ENCODE results near the gene DAB1.

The DAB1 gene

GRCh38 chr1:57020216-57020615 is 403.6 kb downstream of the DAB1 start:
- no peak for DNase-seq (ENCODE audit: low spot score)

DNA sequence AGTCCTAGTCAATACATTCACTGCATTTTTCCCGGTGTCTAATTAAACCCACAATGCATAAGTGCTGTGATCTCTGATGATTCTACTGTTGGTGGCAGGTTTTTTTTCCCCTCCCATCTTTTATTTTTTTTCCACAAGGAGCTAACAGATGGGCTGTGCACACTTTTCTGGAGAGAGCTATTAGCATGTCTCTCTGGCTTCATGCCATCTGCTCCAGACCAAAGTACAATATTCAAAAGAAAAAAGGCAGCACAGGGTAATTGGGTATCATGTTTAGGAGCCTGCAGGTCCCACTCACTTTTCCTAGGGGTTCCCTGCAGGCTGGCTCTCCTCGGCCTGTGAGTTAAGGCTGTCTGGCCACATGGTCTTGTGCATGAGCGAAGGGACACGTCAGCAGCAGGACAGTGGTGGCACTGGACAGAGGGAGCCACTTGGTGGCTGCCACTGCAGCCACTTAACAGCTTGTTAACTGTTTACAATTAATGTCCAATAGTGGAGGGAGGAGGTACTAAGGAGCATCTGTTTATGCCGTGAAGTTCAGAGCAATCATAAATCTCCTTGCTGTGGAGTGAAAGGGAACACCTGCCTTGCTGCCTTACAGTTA is 404.5 kb downstream of the DAB1 start:
- no peak for DNase-seq (ENCODE audit: low spot score)

- no peak for DNase-seq (ENCODE audit: low spot score)
Measured at GRCh38 chr1:57018119-57018518, 405.7 kb downstream of the DAB1 start.

DNA sequence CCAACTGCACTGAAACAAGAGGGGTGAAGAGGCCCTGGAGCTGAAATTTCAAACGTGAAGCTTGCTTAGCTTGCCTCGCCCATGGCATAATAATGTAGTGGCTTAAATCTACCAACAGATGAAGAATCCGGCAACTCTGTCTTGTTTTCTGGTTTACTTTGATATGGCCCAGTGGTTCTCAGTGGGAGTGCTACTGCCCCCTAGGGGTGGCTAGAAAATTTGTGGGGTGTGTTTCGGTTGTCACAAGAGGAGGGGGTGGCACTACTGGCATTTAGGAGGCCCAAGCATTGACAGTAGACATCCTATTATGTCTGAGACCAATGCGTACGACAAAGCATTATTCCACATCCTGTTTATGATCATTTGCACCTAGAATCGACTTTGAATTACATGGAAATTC is 406.1 kb downstream of the DAB1 start:
- DNase-seq (ENCODE audit: low spot score), result no peak

DNA sequence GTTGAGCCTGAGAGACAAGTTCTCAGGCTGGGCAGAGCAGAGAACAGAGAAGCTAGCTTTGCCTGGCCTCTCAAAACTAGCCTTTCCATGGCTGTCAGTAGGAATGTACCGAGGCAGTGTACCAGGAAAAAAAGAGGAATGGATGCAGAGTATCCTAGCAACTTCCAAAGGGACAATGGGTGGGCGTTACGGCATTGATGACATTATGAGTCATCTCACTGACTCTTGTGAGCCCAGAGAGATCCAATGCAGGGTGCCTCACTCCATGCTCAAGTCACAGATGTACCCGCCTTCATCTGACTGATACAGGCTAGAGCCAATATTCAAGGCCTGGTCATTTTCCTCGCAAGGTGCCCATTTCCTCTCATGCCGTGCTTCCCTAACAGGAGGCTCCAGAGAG is 406.7 kb downstream of the DAB1 start:
- DNase-seq (ENCODE audit: low spot score), result no peak

- DNase-seq (ENCODE audit: low spot score), result no peak
Measured at GRCh38 chr1:57015071-57015470, 408.8 kb downstream of the DAB1 start.

DNA sequence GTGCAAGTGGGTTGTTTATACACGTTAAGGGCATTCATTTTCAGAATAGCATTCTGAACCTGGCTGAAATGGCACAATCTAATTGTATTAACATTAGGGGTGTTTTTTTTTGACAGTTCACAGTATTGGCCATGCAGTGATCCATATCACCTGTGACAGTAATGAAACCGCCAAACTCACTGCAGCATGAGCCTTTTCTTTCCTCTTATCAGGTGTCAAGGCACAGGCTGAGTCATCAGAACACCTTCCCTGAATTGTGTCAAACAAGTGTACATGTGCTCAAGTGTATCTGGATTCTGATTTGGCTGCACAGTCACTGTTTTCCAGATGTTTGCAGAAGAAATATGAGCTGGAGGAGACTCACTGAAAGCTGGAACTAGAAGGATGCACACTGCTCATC is 410.3 kb downstream of the DAB1 start:
- no peak for DNase-seq (ENCODE audit: low spot score)

DNA sequence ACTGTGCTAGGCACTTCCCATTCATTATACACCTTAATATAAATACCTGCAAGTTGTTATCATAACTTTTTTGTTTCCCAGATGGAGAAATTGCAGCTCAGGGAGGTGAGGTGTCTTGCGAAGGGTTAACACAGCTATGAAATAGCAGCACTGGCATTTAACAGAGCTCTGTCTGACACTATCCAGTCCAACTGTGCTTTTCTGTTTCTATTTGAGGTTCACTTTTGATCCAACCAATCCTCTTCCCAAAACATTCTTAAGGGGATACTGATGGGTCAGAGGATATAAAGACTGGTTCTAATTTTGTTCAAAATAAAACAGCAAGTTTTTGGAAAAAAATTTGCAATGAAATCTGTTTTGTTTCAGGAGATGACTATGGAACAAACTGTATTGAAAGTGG is 411.5 kb downstream of the DAB1 start:
- no peak for DNase-seq (ENCODE audit: low spot score)

- no peak for DNase-seq (ENCODE audit: low spot score)
Measured at GRCh38 chr1:57010511-57010910, 413.3 kb downstream of the DAB1 start.

GRCh38 chr1:57007948-57008347 is 415.9 kb downstream of the DAB1 start:
- no peak for DNase-seq (ENCODE audit: low spot score)

DNA sequence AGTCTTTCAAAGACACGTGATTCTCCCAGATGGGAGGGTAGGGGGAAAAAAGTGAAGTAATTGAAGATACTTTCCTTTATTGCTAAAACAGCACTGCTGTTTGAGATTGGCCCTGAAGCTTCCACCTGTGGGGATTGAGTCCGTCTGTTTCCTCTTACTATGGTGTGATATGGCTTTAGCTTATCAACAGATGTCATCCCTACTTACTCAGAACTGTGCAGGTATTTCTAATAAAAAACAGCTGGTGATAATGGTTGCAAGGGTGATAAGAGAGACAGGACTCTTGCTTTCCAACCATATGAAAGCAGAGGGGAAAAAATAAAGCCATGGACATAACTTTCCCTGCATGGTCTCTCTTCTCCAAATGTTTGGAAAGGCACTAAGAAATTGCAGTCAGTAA is 416.4 kb downstream of the DAB1 start:
- DNase-seq (ENCODE audit: low spot score), result no peak

GRCh38 chr1:57003398-57004139 is 420.3 kb downstream of the DAB1 start:
- DNase-seq (ENCODE audit: low spot score), result no peak

- no peak for DNase-seq (ENCODE audit: low spot score)
Measured at GRCh38 chr1:56995414-56996100, 428.3 kb downstream of the DAB1 start.

GRCh38 chr1:56993475-56993874 is 430.4 kb downstream of the DAB1 start:
- no peak for DNase-seq (ENCODE audit: low spot score)

DNA sequence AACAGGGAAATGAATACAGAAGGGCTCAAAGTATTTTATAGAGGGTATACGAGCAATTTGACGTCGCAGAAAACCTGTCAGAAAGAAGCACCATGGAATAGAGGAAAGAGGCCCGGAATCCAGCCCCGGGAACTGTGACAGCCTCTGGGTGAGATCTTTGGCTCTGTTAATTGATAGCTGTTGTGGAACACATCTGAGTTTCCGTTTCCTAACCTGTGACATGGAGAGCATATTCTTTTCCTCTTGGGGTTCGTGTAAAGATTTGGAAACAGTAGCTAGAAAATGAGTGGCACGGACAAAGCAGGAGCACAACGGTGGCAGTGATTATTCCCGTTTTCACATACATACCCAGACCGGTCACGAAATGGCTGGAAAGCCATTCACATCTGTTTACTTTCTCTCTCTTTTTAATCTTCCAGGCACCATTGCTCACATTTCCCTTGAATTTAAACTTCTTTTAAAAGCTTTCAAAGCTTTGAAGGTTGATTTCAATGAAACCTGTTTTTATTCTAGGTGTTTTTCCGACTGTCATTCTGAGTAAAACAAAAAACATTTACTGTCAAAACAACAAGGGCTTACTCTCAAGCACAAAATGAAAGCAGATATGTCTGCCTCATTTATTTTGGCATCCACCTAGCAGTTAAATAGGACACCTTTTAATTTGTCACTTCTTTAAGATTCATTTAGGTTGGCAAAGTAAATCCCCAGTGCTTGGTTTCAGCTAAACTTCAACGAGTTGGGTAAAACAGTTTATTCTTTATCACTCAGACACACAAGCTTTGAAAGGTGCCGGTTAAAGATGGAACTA is 431.3 kb downstream of the DAB1 start:
- no peak for DNase-seq (ENCODE audit: low spot score)

DNA sequence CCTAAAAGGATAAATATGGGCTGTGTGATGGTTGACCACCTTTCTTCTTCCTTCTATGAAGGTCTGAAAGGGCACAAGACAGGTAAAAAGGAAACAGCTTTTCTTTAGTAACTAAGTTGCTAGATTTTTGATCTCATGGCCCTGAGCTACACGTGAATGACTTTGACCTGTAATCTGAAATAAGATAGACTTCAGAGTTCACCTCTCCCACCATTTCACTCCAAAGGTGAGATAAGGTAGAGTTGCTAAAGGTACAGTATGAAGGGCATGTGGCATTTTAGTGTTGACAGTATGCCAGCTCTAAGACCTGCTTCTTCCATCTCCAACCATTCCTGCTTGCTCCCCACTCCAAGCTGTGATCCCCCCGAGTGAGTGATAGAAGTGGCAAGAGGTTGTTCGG is 432.3 kb downstream of the DAB1 start:
- no peak for DNase-seq (ENCODE audit: low spot score)

DNA sequence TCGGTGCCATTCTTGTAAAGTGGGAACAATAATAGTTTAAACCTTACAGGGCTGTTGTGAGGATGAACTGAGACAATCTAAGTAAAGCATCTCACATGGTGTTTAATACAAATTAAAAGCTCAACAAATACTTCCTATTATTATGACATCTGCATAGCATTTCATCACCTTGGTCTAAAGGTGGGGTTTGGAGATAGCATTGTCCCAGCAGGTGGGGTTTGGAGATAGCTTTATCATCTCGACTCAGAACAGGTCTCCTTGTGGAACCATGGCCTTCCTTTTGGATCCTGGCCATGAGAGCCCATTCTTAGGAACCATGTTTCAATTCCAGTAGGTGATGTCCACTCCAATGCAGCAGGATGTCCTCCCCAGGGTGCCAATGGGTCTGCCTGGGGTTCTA is 437.5 kb downstream of the DAB1 start:
- no peak for DNase-seq (ENCODE audit: low spot score)

GRCh38 chr1:56985857-56986256 is 438.0 kb downstream of the DAB1 start:
- no peak for DNase-seq (ENCODE audit: low spot score)

DNA sequence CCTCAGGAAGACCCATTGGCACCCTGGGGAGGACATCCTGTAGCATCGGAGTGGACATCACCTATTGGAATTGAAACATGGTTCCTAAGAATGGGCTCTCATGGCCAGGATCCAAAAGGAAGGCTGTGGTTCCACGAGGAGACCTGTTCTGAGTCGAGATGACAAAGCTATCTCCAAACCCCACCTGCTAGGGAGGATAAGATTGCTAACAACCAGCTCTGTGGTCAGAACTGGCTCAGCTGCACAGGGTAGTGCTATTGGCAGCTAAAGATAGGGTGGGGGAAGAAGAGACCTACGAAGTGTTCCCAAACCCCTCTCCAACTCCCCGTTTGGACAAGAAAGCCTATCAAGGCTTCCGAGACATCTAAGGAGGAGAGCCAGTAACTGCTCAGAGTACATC is 440.4 kb downstream of the DAB1 start:
- no peak for DNase-seq (ENCODE audit: low spot score)

DNA sequence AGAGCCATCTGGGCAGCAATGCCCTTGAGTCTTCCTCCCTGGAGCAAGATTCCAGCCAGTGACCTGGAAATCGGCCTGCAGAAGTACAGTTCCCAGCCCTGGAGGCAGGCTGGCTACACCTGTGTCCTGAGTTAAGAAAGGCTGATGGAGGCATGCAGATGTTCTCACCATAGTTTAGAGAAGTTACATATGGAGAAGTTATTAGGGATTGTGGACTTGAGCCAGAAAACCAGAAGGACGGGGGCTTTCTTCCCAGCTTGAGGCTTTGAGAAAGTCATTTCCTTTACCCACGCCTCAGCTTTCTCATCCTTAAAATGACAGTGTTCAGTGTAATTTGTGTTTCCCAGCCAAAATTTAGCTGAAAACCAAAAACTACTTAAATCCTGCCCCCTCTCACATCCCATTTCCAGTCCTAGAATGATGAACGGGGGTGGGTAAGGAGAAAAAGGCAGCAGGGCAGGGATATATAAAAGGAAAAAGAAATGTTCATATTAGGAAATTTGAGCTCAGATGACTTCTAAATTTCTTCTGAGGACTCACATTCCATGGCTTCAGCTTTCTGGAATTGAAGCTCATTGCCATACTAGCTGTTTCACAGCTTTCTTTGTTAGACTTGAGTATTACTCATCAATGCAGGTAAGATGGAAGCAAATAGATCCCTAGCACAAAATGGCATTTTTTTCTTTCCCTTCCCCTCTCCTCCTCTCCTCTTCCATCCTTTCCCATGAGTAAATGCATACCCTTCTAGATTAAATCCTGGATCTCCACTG is 443.7 kb downstream of the DAB1 start:
- no peak for DNase-seq (ENCODE audit: low spot score)

GRCh38 chr1:56978819-56979218 is 445.0 kb downstream of the DAB1 start:
- no peak for DNase-seq (ENCODE audit: low spot score)

- no peak for DNase-seq (ENCODE audit: low spot score)
Measured at GRCh38 chr1:56977910-56978309, 445.9 kb downstream of the DAB1 start.
